NCI-H1436 treated with DMSO at 0.1 percent for 48 hours (cell line): ENCODE data around the gene ITPR2.
"Not testable (repeated sequence)": the region's sequence is repeated elsewhere in the genome, so short reads cannot be mapped to it uniquely, and the experiment has no call there.

Source experiments
- DNase-seq: peaks from one replicate; lab custom pipeline; 2025; lab: John Stamatoyannopoulos, UW

The ITPR2 gene

DNA sequence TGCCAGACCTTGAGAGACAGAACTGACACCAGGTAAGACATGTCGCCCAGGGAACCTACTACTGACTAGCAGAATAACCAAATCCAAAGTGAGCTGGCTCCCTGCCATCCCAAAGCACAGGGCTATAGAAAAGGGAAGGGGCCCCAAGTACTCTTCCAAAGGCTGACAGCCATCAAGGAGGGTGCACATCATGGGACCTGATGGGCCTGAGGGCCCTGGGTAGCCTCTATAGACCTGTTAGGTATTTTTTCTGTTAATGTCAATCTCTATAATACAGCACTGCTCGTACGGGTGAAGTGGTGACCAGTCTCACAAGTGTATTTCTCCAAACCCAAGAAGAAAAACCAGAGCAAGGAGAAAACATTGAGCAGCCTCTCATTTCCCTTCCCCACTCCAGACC lies 171.6 kb downstream of the ITPR2 start:
- no peak for DNase-seq

DNA sequence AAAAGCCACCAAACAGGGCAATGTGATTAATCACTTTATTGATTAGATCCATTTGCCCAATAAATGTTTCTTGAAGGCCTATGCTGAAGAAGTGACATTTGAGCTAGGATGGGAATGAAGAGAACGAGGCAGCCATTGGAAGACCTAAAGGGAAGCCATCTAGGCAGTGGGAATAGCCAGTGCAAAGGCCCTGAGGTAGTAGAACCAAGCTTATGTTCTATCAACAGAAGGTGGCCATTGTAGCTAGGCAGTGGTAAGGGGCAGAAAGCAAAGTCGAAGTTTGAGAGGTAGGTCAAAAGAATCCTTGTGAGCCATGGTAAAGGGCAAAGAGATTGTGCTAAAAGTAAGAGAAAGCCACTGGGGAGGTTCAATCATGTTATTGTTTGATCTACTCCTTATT lies 173.1 kb downstream of the ITPR2 start:
- DNase-seq = no peak

DNA sequence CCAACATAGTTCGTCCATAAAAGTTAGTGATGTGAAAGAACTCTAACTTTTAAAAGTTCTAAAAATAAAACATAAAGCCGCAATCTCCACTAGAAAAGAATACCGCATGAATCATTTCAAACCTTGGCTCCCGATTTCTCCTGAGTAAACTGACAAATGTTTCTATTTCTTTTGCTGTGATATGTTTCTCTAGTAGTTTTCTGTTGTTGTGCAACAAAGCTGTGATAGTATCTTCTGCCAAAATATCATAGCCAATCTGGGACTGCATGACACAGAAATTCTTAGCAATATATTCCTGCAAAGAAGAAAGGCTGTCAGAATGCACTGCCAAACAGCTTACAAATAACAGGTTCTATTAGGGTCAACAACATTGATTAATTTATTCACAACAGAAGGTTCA lies 174.0 kb downstream of the ITPR2 start:
- no peak for DNase-seq

DNA sequence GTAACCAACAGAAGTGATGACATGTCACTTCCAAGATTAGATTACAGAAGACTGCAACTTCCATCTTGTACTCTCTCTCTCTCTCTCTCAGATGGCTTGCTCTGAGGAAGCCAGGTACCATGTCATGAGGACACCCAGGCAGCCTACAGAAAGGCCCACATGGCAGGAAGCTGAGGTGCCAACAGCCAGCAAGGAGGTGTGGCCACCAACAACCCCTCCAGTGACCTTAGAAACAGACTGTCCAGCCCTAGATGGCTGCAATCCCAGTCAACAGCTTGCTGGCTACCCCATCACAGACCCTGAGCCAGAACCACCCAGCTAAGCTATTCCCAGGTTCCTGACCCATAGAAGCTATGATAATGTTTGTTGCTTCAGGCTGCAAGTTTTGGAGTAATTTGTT lies 178.4 kb downstream of the ITPR2 start:
- DNase-seq = no peak

DNA sequence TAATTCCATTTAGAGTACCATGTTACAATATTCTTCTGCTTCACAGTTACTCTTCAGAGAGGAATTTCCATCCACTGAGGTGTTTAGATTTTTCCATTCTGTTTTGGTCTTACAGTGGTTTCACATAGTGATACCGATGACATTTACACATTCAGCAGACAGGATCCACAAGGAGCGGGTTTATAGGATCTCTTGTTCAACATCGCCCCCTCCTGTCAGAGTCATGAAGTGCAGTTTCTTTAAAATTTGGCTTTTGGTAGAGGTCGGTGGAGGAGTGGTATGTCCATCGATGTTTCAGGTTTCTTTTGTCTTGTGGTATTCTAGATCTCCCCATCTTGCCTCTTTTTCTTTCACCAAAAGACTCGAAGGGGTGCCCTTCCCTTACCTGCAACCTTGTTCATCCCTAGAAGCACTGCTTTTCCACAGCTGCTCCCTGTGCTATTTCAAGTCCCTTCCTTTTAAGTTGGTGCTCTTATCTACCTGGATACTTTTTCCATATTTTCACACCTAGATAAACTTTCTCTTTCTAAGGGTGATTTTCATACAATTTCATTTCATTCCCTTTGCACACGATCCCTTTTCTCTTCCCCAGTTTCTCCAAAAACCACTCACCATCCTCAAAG lies 181.3 kb downstream of the ITPR2 start:
- no peak for DNase-seq

DNA sequence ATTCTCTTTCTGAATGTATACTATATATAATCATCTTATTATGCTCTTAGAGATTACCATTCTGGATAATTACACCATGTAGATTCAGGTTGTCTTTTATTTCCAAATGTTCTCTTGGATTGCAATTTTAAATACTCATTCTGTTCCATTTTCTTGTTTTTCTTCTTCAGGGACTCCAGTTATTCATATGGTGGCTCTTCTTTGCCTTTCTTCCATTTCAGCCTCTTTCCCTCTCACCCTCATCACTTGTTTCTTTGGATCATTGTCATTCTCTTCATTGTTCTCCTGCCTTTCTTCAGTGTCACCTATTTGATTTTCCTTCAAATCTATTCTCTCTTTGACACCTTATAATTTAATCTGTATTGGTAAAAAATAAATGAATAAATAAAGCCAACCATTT lies 182.0 kb downstream of the ITPR2 start:
- DNase-seq = no peak

DNA sequence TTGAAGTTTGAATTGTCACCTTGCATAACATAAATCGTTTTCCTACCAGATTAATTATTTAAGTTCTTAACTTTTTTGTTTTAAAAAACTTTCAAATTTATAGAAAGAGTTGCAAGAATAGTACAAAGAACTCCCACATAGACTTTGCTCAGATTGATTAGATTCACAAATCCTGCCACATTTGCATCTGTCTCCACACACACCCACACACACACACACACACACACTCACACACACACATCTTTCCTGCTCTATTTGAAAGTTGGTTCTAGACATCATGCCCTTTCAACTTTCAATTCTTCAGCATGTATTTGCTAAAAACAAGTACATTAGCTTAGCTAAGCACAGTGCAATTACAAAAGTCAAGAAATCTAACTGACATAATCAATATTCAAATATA lies 184.0 kb downstream of the ITPR2 start:
- DNase-seq = no peak

DNA sequence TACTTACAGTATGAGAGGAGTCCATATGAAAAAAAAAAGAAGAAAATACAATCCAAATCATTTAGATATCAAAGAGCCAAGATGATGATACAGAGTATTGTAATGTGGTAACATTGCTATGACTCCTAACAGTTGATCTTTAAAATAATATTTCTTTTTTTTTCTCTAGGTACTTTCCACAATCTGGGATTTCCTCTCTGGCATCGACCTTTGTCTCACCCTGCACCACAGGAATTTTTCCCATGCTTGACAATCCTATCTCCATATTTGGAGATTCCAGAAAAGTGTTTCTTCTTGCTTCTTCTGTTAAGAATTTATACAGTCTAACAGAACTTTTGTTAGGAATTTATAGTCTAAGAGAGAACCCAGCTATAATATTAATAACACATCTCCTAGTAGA lies 184.4 kb downstream of the ITPR2 start:
- no peak for DNase-seq

DNA sequence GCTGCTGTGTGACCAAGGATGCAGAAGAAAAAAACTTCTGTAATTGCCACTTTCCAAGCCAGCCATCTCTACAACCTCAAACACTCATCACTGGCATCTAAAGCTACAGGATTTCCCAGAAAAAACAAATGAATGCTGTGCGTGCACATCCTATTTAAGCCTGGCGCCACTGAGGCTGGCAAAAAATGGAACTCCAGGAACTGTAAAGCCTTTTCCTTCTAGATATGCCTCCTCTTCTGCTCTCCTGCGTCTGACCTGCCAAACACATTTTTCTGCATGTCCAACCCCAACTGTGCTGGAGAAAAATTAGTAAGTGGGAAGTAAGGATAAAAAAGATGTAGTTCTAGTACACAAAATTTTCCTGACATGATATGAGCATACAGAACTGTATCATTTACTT lies 184.9 kb downstream of the ITPR2 start:
- DNase-seq = no peak

DNA sequence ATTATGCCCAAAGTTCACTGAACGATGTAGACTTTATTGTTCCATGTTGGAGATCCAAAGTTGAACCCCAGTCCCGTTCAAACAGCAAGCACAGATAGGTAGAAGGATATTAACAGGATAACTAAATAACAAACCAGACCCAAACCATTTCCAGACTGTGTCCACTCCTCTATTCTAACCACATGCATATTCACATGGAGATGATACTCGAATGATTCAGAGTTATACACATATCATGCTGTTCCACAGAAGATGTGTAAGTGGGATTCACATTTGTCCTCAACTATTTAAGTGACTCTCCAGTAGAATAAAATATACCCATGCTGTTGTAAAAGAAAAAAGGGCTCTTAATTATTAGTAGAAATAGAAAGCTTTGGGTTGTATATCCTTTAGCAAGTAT lies 185.9 kb downstream of the ITPR2 start:
- DNase-seq = no peak

DNA sequence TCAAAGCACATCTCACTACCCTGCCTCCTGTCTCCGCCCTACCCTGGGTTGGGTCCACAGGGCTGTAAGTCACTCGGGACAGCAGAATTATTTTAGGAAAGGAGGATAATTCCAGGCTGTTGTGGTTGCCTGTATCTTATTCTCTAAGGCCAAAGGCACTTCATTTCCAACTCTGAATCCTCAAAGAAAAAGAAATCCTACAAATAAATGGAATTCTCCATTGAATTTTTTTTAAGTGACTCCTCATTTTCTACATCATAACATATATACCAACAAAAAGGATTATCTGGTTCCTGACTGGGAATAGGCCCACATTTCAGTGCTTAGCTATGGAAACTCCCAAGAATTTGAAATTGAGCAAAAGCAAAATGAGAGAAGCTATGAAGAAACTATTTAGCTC lies 186.4 kb downstream of the ITPR2 start:
- DNase-seq = no peak

DNA sequence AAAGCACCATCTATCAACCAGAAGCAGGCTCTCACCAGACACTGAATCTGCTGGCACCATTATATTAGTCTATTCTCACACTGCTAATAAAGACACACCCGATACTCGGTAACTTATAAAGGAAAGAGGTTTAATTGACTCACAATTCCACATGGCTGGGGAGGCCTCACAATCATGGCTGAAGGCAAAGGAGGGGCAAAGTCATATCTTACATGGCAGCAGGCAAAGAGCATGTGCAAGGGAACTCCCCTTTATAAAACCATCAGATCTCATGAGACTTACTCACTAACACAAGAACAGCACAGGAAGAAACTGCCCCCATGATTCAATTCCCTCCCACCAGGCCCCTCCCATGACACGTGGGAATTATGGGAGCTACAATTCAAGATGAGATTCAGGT lies 188.6 kb downstream of the ITPR2 start:
- DNase-seq = not testable (repeated sequence)

DNA sequence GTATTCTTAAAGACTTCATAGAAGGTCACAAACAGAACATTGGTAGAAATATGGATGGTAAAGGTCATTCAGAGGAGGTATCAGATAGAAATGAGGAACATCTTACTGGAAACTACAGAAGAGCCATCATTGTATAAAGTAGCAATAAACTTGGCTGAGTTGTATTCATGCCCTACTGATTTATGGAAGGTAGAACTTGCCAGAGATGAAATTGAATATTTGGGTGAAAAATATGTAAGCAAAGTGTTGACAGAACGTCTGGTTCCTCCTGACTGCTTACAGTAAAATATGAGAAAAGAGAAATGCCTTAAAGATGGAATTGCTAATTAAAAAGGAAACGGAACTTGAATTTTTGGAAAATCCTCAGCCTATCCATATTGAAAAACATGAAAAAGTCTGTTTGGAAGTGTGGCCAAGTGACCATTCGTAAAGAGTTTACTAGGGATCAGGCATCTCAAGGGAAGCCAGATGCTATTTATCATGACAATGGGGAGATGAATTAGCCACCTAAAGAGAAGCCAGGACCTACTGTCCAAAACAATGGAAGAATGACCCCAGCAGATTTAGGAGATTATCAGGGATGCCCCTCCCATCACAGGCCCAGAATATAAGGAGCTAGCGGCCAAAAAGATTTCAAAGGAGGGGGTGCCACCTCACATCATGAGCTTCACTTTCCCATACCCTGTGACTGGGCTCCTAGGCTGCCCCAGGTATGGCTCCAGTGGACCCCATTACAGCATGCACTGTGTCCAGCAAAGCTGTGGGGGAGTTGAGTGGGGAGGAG lies 189.3 kb downstream of the ITPR2 start:
- DNase-seq = no peak

DNA sequence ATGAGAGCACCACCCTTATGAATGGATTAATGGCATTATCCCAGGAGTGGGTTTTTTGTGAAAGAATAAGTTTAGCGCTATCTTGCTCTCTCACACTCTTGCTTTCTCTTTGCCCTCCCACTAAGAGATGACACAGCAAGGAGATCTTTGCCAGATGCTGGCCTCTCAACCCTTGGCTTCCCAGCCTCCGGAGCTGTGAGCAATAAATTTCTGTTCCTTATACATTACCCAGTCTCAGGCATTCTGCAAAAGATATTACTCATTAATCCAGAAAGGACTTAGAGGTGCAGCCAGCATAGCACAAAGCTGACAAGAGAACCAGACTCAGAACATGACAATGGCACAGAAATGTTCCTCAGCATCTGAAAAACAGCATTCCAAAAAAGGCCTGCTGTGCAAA lies 190.6 kb downstream of the ITPR2 start:
- DNase-seq = no peak

DNA sequence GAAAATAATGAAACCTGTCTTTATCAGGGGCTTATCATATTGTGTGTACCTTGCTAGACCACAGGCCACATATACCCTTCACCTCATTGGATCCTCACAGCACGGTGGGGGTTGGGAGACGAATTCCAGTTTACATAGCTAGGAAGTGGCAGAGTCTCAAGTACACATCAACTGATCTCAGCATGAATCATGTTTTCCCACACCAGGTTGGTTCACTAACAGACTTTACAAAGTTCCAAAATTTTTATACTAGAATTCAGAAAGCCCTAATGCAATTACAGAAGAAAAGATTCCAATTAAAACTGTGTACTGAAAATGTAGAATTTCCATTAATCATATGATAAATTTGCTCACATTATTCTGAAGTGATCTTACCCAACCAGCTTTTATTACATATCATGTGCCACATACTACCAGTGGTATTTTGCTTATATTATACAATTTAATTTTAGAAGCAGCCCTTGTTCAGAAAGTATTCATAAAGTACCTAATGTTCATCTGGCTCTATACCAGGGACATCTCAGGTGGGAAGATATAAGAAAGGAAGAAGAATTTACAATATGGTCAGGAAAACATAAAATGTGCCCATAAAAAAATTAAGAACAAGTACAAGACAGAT lies 196.2 kb downstream of the ITPR2 start:
- no peak for DNase-seq

DNA sequence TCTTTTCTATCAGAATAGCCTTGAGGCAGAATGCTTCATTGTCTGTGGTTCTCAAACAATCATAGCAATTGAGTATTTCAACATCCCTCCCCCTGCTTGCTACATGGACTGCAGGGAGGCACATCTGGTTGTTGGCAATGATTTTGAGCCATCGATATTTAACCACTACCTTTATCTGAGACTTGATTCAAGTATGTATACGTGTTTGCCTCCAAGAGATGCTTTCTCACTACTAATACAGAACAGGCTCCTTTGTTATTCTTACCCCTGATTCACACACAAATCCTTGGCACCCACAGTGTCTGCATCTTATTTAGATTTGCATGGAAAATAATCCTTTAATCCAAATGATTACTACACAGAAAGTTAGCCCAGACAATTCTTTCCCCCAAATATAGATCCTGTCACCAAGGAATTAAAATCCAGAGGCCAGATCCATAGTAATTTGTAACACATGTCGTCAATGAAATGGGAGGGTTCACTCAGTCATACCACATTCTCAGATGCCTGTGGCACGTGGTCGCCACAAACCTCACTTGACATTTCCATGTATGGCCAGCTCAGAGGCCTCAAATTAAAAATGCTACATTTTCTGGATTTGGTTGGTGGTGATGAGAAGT lies 199.3 kb downstream of the ITPR2 start:
- DNase-seq = no peak

DNA sequence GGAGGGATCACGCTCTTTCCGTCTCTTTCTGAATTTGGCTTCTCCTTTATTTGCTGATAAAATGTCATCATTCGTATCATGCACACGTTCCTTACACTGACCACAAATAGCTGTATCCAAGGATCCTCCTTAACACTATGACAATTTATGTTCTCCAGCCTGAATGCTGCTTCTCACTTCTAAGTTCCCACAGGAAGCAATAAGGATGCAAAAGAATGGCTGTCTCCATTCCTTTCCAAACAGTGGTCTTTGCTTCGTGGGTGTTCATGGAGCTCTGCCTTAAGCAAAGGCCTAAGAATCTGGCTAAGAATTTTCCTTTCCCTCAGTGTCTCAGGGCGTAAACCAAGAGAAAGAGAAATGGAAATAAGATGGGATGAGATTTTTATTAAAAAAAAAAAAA lies 200.2 kb downstream of the ITPR2 start:
- DNase-seq = no peak

DNA sequence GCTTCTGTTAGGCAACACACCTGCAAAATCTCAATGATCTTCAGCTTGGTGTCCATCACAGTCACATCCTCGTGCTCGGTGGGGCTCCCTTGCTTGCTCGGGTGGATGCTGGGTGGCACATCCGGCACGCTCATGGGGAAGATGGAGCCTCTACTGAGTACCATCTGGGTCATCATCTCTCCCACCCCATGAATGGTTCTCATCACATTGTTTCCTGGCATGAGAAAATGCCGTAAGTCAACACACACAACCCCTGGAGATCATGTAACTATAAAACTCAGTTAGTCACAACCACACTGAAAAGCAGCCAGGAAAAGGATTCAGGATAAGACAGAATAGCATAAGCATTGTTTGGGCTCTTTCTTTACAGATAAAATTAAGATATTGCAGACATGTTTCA lies 201.1 kb downstream of the ITPR2 start:
- no peak for DNase-seq

DNA sequence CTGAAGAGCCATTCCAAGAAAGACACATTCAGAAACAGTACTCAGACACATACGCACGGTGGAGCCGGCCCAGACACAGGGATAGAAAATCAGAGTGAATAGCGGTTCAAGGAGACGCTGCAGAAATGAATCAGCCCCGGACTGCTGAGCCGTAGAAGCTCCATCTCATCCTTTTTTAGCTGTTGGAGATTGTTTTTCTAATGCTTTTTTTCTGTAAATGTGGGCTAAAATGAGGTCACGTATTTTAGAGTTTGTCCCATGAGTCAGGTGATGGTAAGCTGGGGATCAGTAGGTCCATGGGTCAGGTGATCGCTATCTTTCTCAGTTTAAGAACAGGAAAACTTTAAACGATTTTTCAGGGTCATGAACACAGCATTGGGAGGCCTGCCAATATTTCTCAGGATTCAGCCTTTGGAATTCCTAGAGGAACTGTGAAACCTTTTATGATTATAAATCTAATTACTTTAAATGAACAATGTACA lies 202.4 kb downstream of the ITPR2 start:
- no peak for DNase-seq

DNA sequence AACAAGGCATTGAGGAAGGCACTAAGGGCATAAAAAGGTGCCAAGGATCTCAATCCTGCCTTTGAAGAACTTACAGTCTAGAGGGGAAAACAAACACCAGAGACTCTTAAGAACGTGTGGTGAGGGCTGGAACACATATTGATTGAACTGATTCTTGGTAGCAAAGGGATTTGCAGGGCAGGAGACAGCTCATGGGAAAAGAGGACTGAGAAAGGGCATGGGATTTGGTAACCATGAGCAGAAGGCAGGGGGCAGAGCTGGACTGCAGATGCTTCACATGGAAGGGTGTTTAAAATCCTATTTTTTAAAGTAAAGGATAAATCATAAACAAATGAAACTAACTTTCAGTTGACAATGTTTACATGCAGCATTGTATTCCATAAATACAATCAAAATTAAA lies 203.1 kb downstream of the ITPR2 start:
- no peak for DNase-seq

DNA sequence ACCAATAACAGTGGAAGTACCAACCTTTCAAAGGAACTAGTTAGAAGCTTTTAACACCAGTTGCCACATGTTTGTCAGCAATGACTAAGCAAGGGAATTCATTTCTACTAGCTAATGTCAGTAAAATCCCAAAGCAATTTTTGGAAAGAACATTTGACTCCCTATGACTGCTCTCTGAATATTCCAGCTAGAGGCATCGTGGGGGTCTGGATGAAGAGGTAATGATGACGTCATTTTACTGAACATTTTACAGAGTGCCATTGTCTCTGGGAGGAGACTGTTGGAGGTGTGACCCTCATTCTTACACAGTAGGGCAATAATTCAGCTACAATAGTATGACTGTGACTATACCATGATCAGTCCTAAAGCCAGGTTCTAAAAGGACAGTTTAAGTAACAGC lies 204.8 kb downstream of the ITPR2 start:
- DNase-seq = no peak

DNA sequence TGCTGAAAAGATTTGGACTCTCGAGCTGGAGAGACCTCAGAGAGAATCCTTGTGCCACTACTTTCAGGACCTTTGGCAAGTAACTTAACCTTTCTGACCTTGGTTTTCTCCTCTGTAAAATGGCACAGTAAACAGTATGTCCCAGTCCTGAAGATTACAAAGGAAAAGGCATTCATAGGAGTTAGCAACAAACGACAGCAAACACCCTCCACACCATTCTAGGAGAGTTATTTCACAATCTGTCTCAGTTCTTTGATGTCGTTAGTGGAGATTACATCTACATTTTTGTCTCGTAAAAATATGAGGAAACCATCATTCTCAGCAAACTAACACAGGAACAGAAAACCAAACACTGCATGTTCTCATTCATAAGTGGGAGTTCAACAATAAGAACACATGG lies 205.7 kb downstream of the ITPR2 start:
- no peak for DNase-seq

DNA sequence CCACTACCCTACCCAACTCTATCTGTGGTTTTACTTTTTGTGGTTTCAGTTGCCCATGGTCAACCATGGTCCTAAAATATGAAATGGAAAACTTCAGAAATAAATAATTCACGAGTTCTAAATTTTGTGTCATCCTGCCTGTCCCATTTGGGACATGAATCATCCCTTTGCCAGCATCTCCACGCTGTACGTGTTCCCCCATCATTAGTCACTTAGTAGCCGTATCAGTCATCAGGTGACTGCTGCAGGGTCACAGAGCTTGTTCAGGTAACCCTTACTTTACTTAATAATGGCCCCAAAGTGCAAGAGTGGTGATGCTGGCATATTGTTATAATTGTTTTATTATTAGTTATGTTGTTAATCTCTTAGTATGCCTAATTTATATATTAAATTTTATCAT lies 209.9 kb downstream of the ITPR2 start:
- no peak for DNase-seq
